ENCODE data around the gene IL17RD. TPM values are rescaled to one million over a fixed set of nuclear protein-coding genes. Genes with fewer than 3 reads are reported as not detected.

Gene IL17RD
- total RNA-seq, 6 experiments from 2014 or later, result under 0.01 to 0.40 (median 0.29) TPM

DNA sequence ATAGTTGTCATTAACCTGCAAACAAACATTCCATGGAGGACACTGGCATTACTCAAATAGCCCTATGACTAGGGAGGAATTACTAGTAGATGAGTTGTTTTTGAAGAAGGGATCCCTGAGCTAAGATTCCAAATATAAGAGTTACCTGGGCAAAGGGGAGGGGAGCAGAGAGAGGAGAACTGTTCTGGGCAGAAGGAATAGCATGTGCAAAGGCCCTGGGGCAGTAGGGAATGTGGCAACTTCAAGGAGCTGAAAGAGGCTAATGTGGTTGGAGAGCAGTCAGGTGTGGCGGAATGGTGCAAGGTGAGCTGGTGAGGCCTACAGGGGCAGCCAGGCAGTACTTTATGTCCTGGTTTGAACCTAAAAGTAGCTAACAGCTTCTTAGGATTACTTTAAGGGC lies 5.8 kb upstream of the IL17RD start:
- TF ChIP-seq, protein P1, sequence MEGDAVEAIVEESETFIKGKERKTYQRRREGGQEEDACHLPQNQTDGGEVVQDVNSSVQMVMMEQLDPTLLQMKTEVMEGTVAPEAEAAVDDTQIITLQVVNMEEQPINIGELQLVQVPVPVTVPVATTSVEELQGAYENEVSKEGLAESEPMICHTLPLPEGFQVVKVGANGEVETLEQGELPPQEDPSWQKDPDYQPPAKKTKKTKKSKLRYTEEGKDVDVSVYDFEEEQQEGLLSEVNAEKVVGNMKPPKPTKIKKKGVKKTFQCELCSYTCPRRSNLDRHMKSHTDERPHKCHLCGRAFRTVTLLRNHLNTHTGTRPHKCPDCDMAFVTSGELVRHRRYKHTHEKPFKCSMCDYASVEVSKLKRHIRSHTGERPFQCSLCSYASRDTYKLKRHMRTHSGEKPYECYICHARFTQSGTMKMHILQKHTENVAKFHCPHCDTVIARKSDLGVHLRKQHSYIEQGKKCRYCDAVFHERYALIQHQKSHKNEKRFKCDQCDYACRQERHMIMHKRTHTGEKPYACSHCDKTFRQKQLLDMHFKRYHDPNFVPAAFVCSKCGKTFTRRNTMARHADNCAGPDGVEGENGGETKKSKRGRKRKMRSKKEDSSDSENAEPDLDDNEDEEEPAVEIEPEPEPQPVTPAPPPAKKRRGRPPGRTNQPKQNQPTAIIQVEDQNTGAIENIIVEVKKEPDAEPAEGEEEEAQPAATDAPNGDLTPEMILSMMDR (IDR thresholded peaks at IDR 0.05), result no peak
- no peak for TF ChIP-seq POLR2A (IDR thresholded peaks at IDR 0.05)
- no peak for DNase-seq
- intact Hi-C loops (cut with DNase I), result no loop called here
- WGBS (ENCODE audit: insufficient coverage, low coverage, low lambda C conversion rate, missing lambda C conversion rate), result 100% methylated on average over 1 of the region's 1 CpG
- H3K9me3 ChIP-seq, result no peaks in the 10 kb centered on the region
- no peaks in the 10 kb centered on the region for H3K27me3 ChIP-seq
- peak in 1 of 4 donors; percentile 10 for ATAC-seq
- no peaks in the 10 kb centered on the region for H3K36me3 ChIP-seq
- no peak overlapping the region for H3K4me3 ChIP-seq
- H3K27ac ChIP-seq, result no peak overlapping the region
- H3K4me1 ChIP-seq, result no peaks in the 10 kb centered on the region

GRCh38 chr3:57169872-57170623 lies 4.9 kb upstream of the IL17RD start:
- H3K36me3 ChIP-seq, result no peaks in the 10 kb centered on the region
- TF ChIP-seq, protein P1 (IDR thresholded peaks at IDR 0.05), result peak; percentile 68 to 89 (median 87)
- TF ChIP-seq POLR2A (IDR thresholded peaks at IDR 0.05), result no peak
- peak; percentile 91 to 94 (median 92) for ATAC-seq
- H3K9me3 ChIP-seq, result no peaks in the 10 kb centered on the region
- no peak overlapping the region for H3K27ac ChIP-seq
- no peaks in the 10 kb centered on the region for H3K27me3 ChIP-seq
- H3K4me3 ChIP-seq, result peak overlapping the region; percentile 52 to 58 (median 57)
- peak; percentile 76 to 84 (median 80) for DNase-seq
- no peaks in the 10 kb centered on the region for H3K4me1 ChIP-seq
- 1% methylated on average over 27 of the region's 40 CpGs for WGBS (ENCODE audit: insufficient coverage, low coverage, low lambda C conversion rate, missing lambda C conversion rate)
- intact Hi-C loops (cut with DNase I), result no loop called here

GRCh38 chr3:57169108-57169507 lies 4.0 kb upstream of the IL17RD start:
- 25% methylated on average over 3 of the region's 3 CpGs for whole genome bisulfite sequencing (ENCODE audit: insufficient coverage, low coverage, low lambda C conversion rate, missing lambda C conversion rate)
- intact Hi-C loops (cut with DNase I), result no loop called here
- TF ChIP-seq, protein P1 (IDR thresholded peaks at IDR 0.05), result no peak
- TF ChIP-seq POLR2A (IDR thresholded peaks at IDR 0.05), result no peak
- Histone ChIP-seq H3K36me3 (no peaks in the 10 kb centered on the region), H3K27ac (no peak overlapping the region), H3K9me3 (no peaks in the 10 kb centered on the region), H3K4me1 (peaks cover 0 to 8% (median 3%) of the 10 kb centered on the region in 4 donors), H3K27me3 (no peaks in the 10 kb centered on the region), H3K4me3 (no peak overlapping the region)
- ATAC-seq (no peak), DNase-seq (no peak)

- intact Hi-C loops (cut with DNase I), result no loop called here
- WGBS (ENCODE audit: insufficient coverage, low coverage, low lambda C conversion rate, missing lambda C conversion rate), result no CpG with 5 or more reads among the region's 2 CpGs
- no peaks in the 10 kb centered on the region for H3K27me3 ChIP-seq
- DNase-seq (no peak), ATAC-seq (no peak)
- H3K4me3 ChIP-seq, result no peak overlapping the region
- H3K4me1 ChIP-seq, result peaks cover 0 to 8% (median 3%) of the 10 kb centered on the region in 4 donors
- H3K9me3 ChIP-seq, result no peaks in the 10 kb centered on the region
- no peak overlapping the region for H3K27ac ChIP-seq
- TF ChIP-seq, protein P1 (IDR thresholded peaks at IDR 0.05), result no peak
- no peak for TF ChIP-seq POLR2A (IDR thresholded peaks at IDR 0.05)
- H3K36me3 ChIP-seq, result no peaks in the 10 kb centered on the region
Observed at GRCh38 chr3:57168151-57168550, 3.0 kb upstream of the IL17RD start.
